IMR-90 (cell line): ENCODE measurements around the gene PPP1R13L. TPM values are rescaled to one million over a fixed set of nuclear protein-coding genes. Genes with fewer than 3 reads are reported as not detected.

Experiments used
- ATAC-seq: fragments of 200-7000 bp; cut with Tn5 transposase; 2 replicates; pipeline ENCODE4 v1.9.1; 2020; ENCODE audit warnings: low read depth, mild to moderate bottlenecking, moderate library complexity
- BruUV-seq: library from RNA; stranded (reverse); fragments of 400-500 nt; replicated peaks from 2 replicates; lab custom pipeline; 2021; lab: Mats Ljungman, UMichigan
- CTCF ChIA-PET: fragments of 300-600 bp; formaldehyde crosslinking; extraction: SDS; loops from one replicate; lab custom pipeline; 2021; ENCODE audit warnings: antibody characterized with exemption; lab: Yijun Ruan, JAX
- POLR2A ChIA-PET: fragments of 300-600 bp; sonication (Branson Sonifier 250); formaldehyde crosslinking; loops from one replicate; lab custom pipeline; 2022; ENCODE audit warnings: antibody characterized with exemption; ENCODE audit not compliant: unreplicated experiment; lab: Charles Lee
- DNase-seq: peaks from one replicate; pipeline ENCODE4 v3.0.0; 2013
- H2AFZ ChIP-seq: replicated peaks from 2 replicates; pipeline ENCODE3; 2013; ENCODE audit warnings: low read length, mild to moderate bottlenecking; ENCODE audit not compliant: poor library complexity
- H2AK5ac ChIP-seq: 2 replicates; pipeline ENCODE4 v1.6.1; 2013; ENCODE audit warnings: low read depth, low read length, inconsistent platforms
- H2AK9ac ChIP-seq: replicated peaks from 2 replicates; pipeline ENCODE3; 2013; ENCODE audit warnings: mild to moderate bottlenecking, low read depth, low read length, moderate library complexity; ENCODE audit not compliant: poor library complexity
- H2BK120ac ChIP-seq: 2 replicates; pipeline ENCODE4 v1.6.1; 2013; ENCODE audit warnings: low read depth, low read length, inconsistent platforms
- H2BK15ac ChIP-seq: 3 replicates; pipeline ENCODE4 v1.6.1; 2013; ENCODE audit warnings: low read depth, low read length, inconsistent platforms
- H2BK20ac ChIP-seq: 2 replicates; pipeline ENCODE4 v1.6.1; 2013; ENCODE audit warnings: low read depth, mild to moderate bottlenecking, inconsistent platforms, low read length, moderate library complexity
- H2BK5ac ChIP-seq: 2 replicates; pipeline ENCODE4 v1.6.1; 2013; ENCODE audit warnings: mild to moderate bottlenecking, low read depth, low read length, inconsistent platforms; ENCODE audit not compliant: poor library complexity, severe bottlenecking
- H3K14ac ChIP-seq: replicated peaks from 2 replicates; pipeline ENCODE4 v1.6.1; 2013; ENCODE audit warnings: low read depth, low read length, inconsistent platforms
- H3K18ac ChIP-seq: 2 replicates; pipeline ENCODE4 v1.6.1; 2013; ENCODE audit warnings: low read depth, low read length, control low read depth
- H3K23ac ChIP-seq: 2 replicates; pipeline ENCODE4 v1.6.1; 2013; ENCODE audit warnings: low read depth, low read length, inconsistent platforms
- H3K27ac ChIP-seq: 2 replicates; pipeline ENCODE4 v1.5.1; 2013; ENCODE audit warnings: mild to moderate bottlenecking, control low read depth, low read length; ENCODE audit not compliant: insufficient read depth
- H3K27me3 ChIP-seq: 2 replicates; pipeline ENCODE4 v1.6.1; 2013; ENCODE audit warnings: low read length; ENCODE audit not compliant: control insufficient read depth, insufficient read depth
- H3K36me3 ChIP-seq: 2 replicates; pipeline ENCODE4 v1.6.1; 2013; ENCODE audit warnings: low read length, mixed read lengths; ENCODE audit not compliant: control insufficient read depth, insufficient read depth
- H3K4ac ChIP-seq: 2 replicates; pipeline ENCODE4 v1.6.1; 2013; ENCODE audit warnings: low read depth, low read length, inconsistent platforms
- H3K4me1 ChIP-seq: 2 replicates; pipeline ENCODE4 v1.6.1; 2013; ENCODE audit warnings: low read length, mixed read lengths; ENCODE audit not compliant: control insufficient read depth, insufficient read depth
- H3K4me2 ChIP-seq: 2 replicates; pipeline ENCODE4 v1.6.1; 2013; ENCODE audit warnings: low read depth, mild to moderate bottlenecking, control low read depth, low read length, moderate library complexity
- H3K4me3 ChIP-seq: 2 replicates; pipeline ENCODE4 v1.5.1; 2013; ENCODE audit warnings: low read depth, mild to moderate bottlenecking, control low read depth, low read length, moderate library complexity; ENCODE audit not compliant: insufficient read depth
- H3K56ac ChIP-seq: 2 replicates; pipeline ENCODE4 v1.6.1; 2013; ENCODE audit warnings: low read length, inconsistent platforms; ENCODE audit not compliant: insufficient read depth; ENCODE audit errors: extremely low read depth
- H3K79me1 ChIP-seq, 2 experiments: 2 replicates each; pipeline ENCODE4 v1.6.1; 2013; ENCODE audit warnings: low read length in 2 of 2, inconsistent platforms in 1 of 2, low read depth in 1 of 2
- H3K9ac ChIP-seq: 2 replicates; pipeline ENCODE4 v1.6.1; 2013; ENCODE audit warnings: low read depth, low read length, control low read depth
- H3K9me1 ChIP-seq: 2 replicates; pipeline ENCODE4 v1.6.1; 2013; ENCODE audit warnings: low read length, inconsistent platforms; ENCODE audit not compliant: insufficient read depth
- H3K9me3 ChIP-seq: 2 replicates; pipeline ENCODE4 v1.6.1; 2013; ENCODE audit warnings: low read length; ENCODE audit not compliant: control insufficient read depth, insufficient read depth
- H4K20me1 ChIP-seq: 2 replicates; pipeline ENCODE4 v1.6.1; 2013; ENCODE audit warnings: low read length, inconsistent platforms; ENCODE audit not compliant: insufficient read depth
- H4K5ac ChIP-seq: 2 replicates; pipeline ENCODE4 v1.6.1; 2013; ENCODE audit warnings: mild to moderate bottlenecking, low read depth, low read length, control low read depth
- H4K8ac ChIP-seq, 2 experiments: 2 replicates each; pipeline ENCODE4 v1.6.1; 2013; ENCODE audit warnings: low read depth in 2 of 2, low read length in 2 of 2, control low read depth in 1 of 2, inconsistent platforms in 1 of 2
- H4K91ac ChIP-seq: 2 replicates; pipeline ENCODE4 v1.6.1; 2013; ENCODE audit warnings: low read depth, low read length, inconsistent platforms; ENCODE audit not compliant: insufficient read depth
- BHLHE40 ChIP-seq: fragments of 150-350 bp; IDR thresholded peaks from 2 replicates; pipeline ENCODE4 v1.6.1; 2016; ENCODE audit warnings: mild to moderate bottlenecking, low read depth, low read length
- CEBPB ChIP-seq: IDR thresholded peaks from 2 replicates; pipeline ENCODE4 v1.6.1; 2012; ENCODE audit warnings: low read depth, low read length, improper control_type of control experiment
- CHD1 ChIP-seq: IDR thresholded peaks from 2 replicates; pipeline ENCODE4 v1.6.1; 2012; ENCODE audit warnings: low read depth, low read length, improper control_type of control experiment
- CTCF ChIP-seq: conservative IDR thresholded peaks from 2 replicates; pipeline ENCODE4 v1.5.1; 2012; ENCODE audit warnings: mild to moderate bottlenecking, low read depth, low read length, improper control_type of control experiment
- FOS ChIP-seq: fragments of 150-350 bp; IDR thresholded peaks from 2 replicates; pipeline ENCODE4 v1.6.1; 2016; ENCODE audit warnings: low read depth, low read length
- MAFK ChIP-seq: IDR thresholded peaks from 2 replicates; pipeline ENCODE4 v1.6.1; 2012; ENCODE audit warnings: low read depth, low read length, improper control_type of control experiment
- MAZ ChIP-seq: IDR thresholded peaks from 2 replicates; pipeline ENCODE4 v1.6.1; 2012; ENCODE audit warnings: low read depth, mild to moderate bottlenecking, low read length, improper control_type of control experiment, moderate library complexity, borderline replicate concordance
- MXI1 ChIP-seq: IDR thresholded peaks from 2 replicates; pipeline ENCODE4 v1.6.1; 2012; ENCODE audit warnings: low read depth, mild to moderate bottlenecking, low read length, moderate library complexity, borderline replicate concordance
- NFE2L2 ChIP-seq: fragments of 150-350 bp; IDR thresholded peaks from 2 replicates; pipeline ENCODE4 v1.6.1; 2016; ENCODE audit warnings: low read depth, mild to moderate bottlenecking, low read length
- POLR2A ChIP-seq: IDR thresholded peaks from 2 replicates; pipeline ENCODE4 v1.6.1; 2012; ENCODE audit warnings: mild to moderate bottlenecking, low read depth, low read length
- RAD21 ChIP-seq: IDR thresholded peaks from 2 replicates; pipeline ENCODE4 v1.6.1; 2012; ENCODE audit warnings: low read length, improper control_type of control experiment
- RCOR1 ChIP-seq: IDR thresholded peaks from 2 replicates; pipeline ENCODE4 v1.6.1; 2012; ENCODE audit warnings: mild to moderate bottlenecking, low read length, improper control_type of control experiment; ENCODE audit not compliant: insufficient replicate concordance
- RFX5 ChIP-seq: IDR thresholded peaks from 2 replicates; pipeline ENCODE4 v1.8.0; 2012; ENCODE audit warnings: low read depth, mild to moderate bottlenecking, low read length, moderate library complexity
- SMC3 ChIP-seq: fragments of 150-350 bp; IDR thresholded peaks from 2 replicates; pipeline ENCODE4 v1.6.1; 2016; ENCODE audit warnings: low read depth, mild to moderate bottlenecking, antibody characterized with exemption, low read length, moderate library complexity
- USF2 ChIP-seq: fragments of 150-350 bp; IDR thresholded peaks from 2 replicates; pipeline ENCODE4 v1.6.1; 2017; ENCODE audit warnings: mild to moderate bottlenecking, antibody characterized with exemption, low read length, low read depth
- WGBS, 2 experiments: methylation state at CpG; one replicate each; pipeline versions ENCODE4 v1.1.5 to v1.1.7; 2013; ENCODE audit warnings: missing lambda C conversion rate in 2 of 2; ENCODE audit not compliant: insufficient read length in 1 of 2; ENCODE audit errors: extremely low coverage in 2 of 2; 5-methylcytosine and 5-hydroxymethylcytosine counted together
- dilution Hi-C: fragments of 300-500 bp; cut with HindIII; formaldehyde crosslinking; loops from one replicate; pipeline ENCODE4 v1.14.3; 2018; ENCODE audit warnings: low sequenced_read_pairs; ENCODE audit not compliant: unreplicated experiment
- in situ Hi-C: fragments of 300-500 bp; cut with MboI; formaldehyde crosslinking; loops from 3 replicates; pipeline ENCODE4 v1.14.3; 2019; ENCODE audit warnings: low sequenced_read_pairs, inconsistent platforms, mixed read lengths
- intact Hi-C: fragments of 100-400 bp; cut with micrococcal nuclease; formaldehyde crosslinking; loops from 2 replicates; pipeline ENCODE4 v1.10.0; 2022
- polyA plus RNA-seq, 3 experiments: library from polyadenylated mRNA; depleted of rRNA; stranded (reverse); fragments of >200 nt; gene quantifications; 2 replicates each; pipeline ENCODE4 v1.2.3, GENCODE V29; 2012; ENCODE audit warnings: low replicate concordance in 1 of 3
- total RNA-seq: library from RNA; depleted of rRNA; stranded (reverse); fragments of >200 nt; gene quantifications from 2 replicates; pipeline ENCODE4 v1.2.3, GENCODE V29; 2012

Gene PPP1R13L
- total and polyA plus RNA-seq, 2 of the 4 experiments (the other 2 are of a cell fraction) = 3.0 to 13.3 TPM

DNA sequence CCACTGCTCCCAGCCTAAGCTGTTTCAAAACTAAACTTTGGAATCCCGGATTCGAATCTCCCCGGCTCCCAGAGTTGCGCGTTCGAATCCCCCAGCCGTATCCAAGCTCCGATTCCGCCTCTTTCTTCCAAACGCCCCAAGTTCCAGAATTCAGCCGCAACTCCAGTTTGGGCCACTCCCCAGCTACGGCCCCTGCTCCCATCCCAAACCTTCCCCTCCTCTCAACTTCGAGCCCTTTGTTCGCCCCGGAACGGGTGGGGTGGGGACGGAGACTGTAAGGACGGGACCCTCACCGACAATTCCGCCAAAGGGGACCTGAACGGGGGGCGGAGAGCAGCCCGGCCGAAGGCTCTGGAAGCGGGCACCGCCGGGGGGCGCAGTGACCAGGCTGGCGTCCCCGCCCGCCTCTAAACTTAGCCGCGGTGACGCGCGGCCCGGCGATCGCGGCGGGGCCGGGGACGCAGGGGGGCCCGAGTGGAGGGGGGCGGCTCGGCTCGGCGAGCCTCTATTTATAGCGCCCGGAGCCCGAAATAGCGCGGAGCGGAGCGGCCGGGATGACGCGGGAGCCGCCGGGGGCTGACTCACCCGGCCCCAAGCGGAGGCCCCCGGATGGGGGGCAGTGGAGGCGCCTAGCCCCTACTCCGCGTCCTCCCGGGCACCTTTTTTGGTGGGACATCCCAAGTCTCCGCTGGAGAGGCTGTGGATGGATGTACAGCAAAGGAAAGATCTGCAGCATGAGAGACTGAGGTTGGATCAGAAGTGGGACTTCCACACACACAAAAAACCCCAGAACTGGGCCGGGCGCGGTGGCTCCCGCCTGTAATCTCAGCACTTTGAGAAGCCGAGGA, 23.7 kb upstream of the PPP1R13L start:
- Histone ChIP-seq H2BK120ac (peak overlapping the region; percentile 99), H3K9ac (peak overlapping the region; percentile 90), H3K27me3 (no peaks in the 10 kb centered on the region), H3K9me1 (no peaks in the 10 kb centered on the region), H2AK9ac (peak overlapping the region; percentile 98), H3K4ac (peak overlapping the region; percentile 98), H3K56ac (peak overlapping the region; percentile 86), H4K20me1 (no peaks in the 10 kb centered on the region), H3K23ac (peak overlapping the region; percentile 95), H4K91ac (peak overlapping the region; percentile 93), H2BK20ac (peak overlapping the region; percentile 92), H2AFZ (peak overlapping the region; percentile 96), H4K5ac (peak overlapping the region; percentile 86), H3K14ac (peak overlapping the region; percentile 96), H2BK5ac (peak overlapping the region; percentile 94), H3K4me1 (peaks cover 6% of the 10 kb centered on the region), H4K8ac (peak overlapping the region; percentile 70 to 99), H3K27ac (peak overlapping the region; percentile 91), H3K36me3 (no peaks in the 10 kb centered on the region), H3K79me1 (peaks cover 0 to 13% of the 10 kb centered on the region in 2 experiments; a peak in 2 of 4 replicates), H3K18ac (peak overlapping the region; percentile 79), H2BK15ac (peak overlapping the region; percentile 79; the same call in 1 of the 3 replicates), H3K4me2 (peak overlapping the region; percentile 89), H3K4me3 (peak overlapping the region; percentile 74), H3K9me3 (no peaks in the 10 kb centered on the region), H2AK5ac (peak overlapping the region; percentile 78)
- ChIA-PET POLR2A (no interaction called here), CTCF (interaction anchor here (0.8 to 1.9 kb wide), 2 partner anchors 11 to 50 kb away, joined by 10 to 14 read pairs; no protein-coding TSS in a partner anchor)
- WGBS, 2 experiments = 0% methylated on average over 11 of the region's 73 CpGs; no CpG with 5 or more reads in 1 of the 2 experiments
- ATAC-seq = peak; percentile 24
- DNase-seq = peak; percentile 59
- dilution Hi-C loops (no loop called here), intact Hi-C loops (loop anchor here (5.0 kb wide), 1 partner anchor 214 kb away; no protein-coding TSS in a partner anchor), in situ Hi-C loops (no loop called here)
- BruUV-seq = no TSS peak
- TF ChIP-seq MAFK (no peak), CTCF (peak; percentile 56), POLR2A (peak; percentile 87), RAD21 (peak; percentile 33), FOS (peak; percentile 91), BHLHE40 (no peak), RFX5 (no peak), CEBPB (no peak), USF2 (no peak), SMC3 (peak; percentile 27), MXI1 (no peak), RCOR1 (peak; percentile 65), NFE2L2 (no peak), CHD1 (no peak; the same call in 1 of the 2 replicates), MAZ (peak; percentile 86)
